ENCODE results near the gene DNAJB12.

Gene DNAJB12

GRCh38 chr10:72331575-72332422 is 22.9 kb downstream of the DNAJB12 start:
- Histone ChIP-seq H3K4me3 (ENCODE audit: low read depth, low read length) (no peak overlapping the region), H3K9me3 (ENCODE audit: control insufficient read depth, insufficient read depth, low read depth, low read length) (no peaks in the 10 kb centered on the region), H3K36me3 (ENCODE audit: control insufficient read depth in 2 of 2, insufficient read depth in 1 of 2, low read length in 2 of 2) (peaks cover 0 to 30% of the 10 kb centered on the region in 2 experiments; a peak in 1 of 3 replicates), H3K27ac (ENCODE audit: extremely low read depth, low read depth, low read length) (peak overlapping the region; percentile 91), H3K4me1 (ENCODE audit: control insufficient read depth, insufficient read depth, low read length) (peaks cover 28% of the 10 kb centered on the region)
- ChIA-PET CTCF (interaction anchor here (0.5 to 7.9 kb wide), 14 partner anchors 8 to 514 kb away, joined by 3 to 52 read pairs (median 4); partner anchors contain the start of gene DDIT4), POLR2A (interaction anchor here (0.6 to 9.0 kb wide), 25 partner anchors 9 to 1640 kb away, joined by 3 to 107 read pairs (median 4); partner anchors contain the start of genes ANAPC16, ASCC1, DDIT4 and DNAJB12)
- TF ChIP-seq ZNF530 (tag by site-specific recombination; IDR thresholded peaks at IDR 0.05; ENCODE audit: low read depth): no peak
- no peak; the same call in 1 of the 2 replicates for TF ChIP-seq PRDM4 (tag by site-specific recombination; IDR thresholded peaks at IDR 0.05)
- TF ChIP-seq ZNF248 (tag by site-specific recombination; IDR thresholded peaks at IDR 0.05): no peak
- peak; percentile 83 for TF ChIP-seq ZNF324 (tag by site-specific recombination; IDR thresholded peaks at IDR 0.05)
- no peak for TF ChIP-seq ZNF777 (tag by site-specific recombination; IDR thresholded peaks at IDR 0.05; ENCODE audit: borderline replicate concordance)
- no peak for TF ChIP-seq ZSCAN23 (tag by site-specific recombination; IDR thresholded peaks at IDR 0.05)
- TF ChIP-seq ZNF138 (tag by site-specific recombination; IDR thresholded peaks at IDR 0.05; ENCODE audit: borderline replicate concordance): no peak
- no peak for TF ChIP-seq ZNF626 (tag by site-specific recombination; IDR thresholded peaks at IDR 0.05)
- peak; percentile 83 for TF ChIP-seq SP3 (tag by site-specific recombination; IDR thresholded peaks at IDR 0.05)
- TF ChIP-seq ZNF76 (tag by site-specific recombination; IDR thresholded peaks at IDR 0.05; ENCODE audit: borderline replicate concordance, low read depth): no peak
- peak; percentile 92 for TF ChIP-seq ZBTB48 (tag by site-specific recombination; IDR thresholded peaks at IDR 0.05)
- peak; percentile 88 for TF ChIP-seq CTCF (tag by site-specific recombination; IDR thresholded peaks at IDR 0.05)
- TF ChIP-seq ZNF664 (tag by site-specific recombination; IDR thresholded peaks at IDR 0.05): no peak
- peak; percentile 74 for TF ChIP-seq ZXDB (tag by site-specific recombination; IDR thresholded peaks at IDR 0.05)
- TF ChIP-seq ZNF571 (tag by site-specific recombination; IDR thresholded peaks at IDR 0.05): no peak
- TF ChIP-seq ZFP69B (tag by site-specific recombination; IDR thresholded peaks at IDR 0.05): peak; percentile 66
- no peak for TF ChIP-seq ZSCAN4 (tag by site-specific recombination; IDR thresholded peaks at IDR 0.05)
- TF ChIP-seq ZNF26 (tag by site-specific recombination; IDR thresholded peaks at IDR 0.05): no peak
- TF ChIP-seq ZNF354C (tag by site-specific recombination; IDR thresholded peaks at IDR 0.05; ENCODE audit: borderline replicate concordance, low read depth): no peak
- TF ChIP-seq ZFP3 (tag by site-specific recombination; IDR thresholded peaks at IDR 0.05; ENCODE audit: low read depth): no peak
- TF ChIP-seq MEIS1 (CRISPR knock-in tag; IDR thresholded peaks at IDR 0.05; ENCODE audit: borderline replicate concordance): no peak
- no peak for TF ChIP-seq ZNF518A (tag by site-specific recombination; conservative IDR thresholded peaks at IDR 0.05; ENCODE audit: low read depth)
- no peak for TF ChIP-seq ZNF221 (tag by site-specific recombination; IDR thresholded peaks at IDR 0.05; ENCODE audit: borderline replicate concordance)
- TF ChIP-seq ZNF24 (tag by site-specific recombination; IDR thresholded peaks at IDR 0.05): peak; percentile 78
- no peak for TF ChIP-seq ZNF701 (tag by site-specific recombination; IDR thresholded peaks at IDR 0.05)
